Peyer's patch (tissue), 4 donors: ENCODE results near the gene C2orf81. TPM values are rescaled to one million over a fixed set of nuclear protein-coding genes. Genes with fewer than 3 reads are reported as not detected.
A peak's percentile ranks its signal among the peaks of the same experiment; 100 is the strongest.

Source experiments
- DNase-seq, 3 donors: peaks; one replicate each; pipeline ENCODE4 v3.0.0-alpha.2; 2017 to 2019
- H3K27ac ChIP-seq, 4 donors: fragments of 200-600 bp; sonication (generic); one replicate each; pipeline ENCODE4 v1.5.1; 2016 to 2019
- H3K27me3 ChIP-seq, 2 donors: fragments of 200-600 bp; sonication (generic); one replicate each; pipeline ENCODE4 v1.5.1; 2019
- H3K36me3 ChIP-seq, 3 donors: fragments of 200-600 bp; sonication (generic); one replicate each; pipeline ENCODE4 v1.5.1; 2016 to 2019
- H3K4me1 ChIP-seq, 4 donors: fragments of 200-600 bp; sonication (generic); one replicate each; pipeline ENCODE4 v1.5.1; 2016 to 2019
- H3K4me3 ChIP-seq, 4 donors: fragments of 200-600 bp; sonication (generic); 1 replicate in 3 of 4; 2 replicates in 1 of 4; pipeline ENCODE4 v1.5.1; 2016 to 2019; ENCODE audit warnings: mild to moderate bottlenecking in 1 of 4
- H3K9me3 ChIP-seq, 4 donors: fragments of 200-600 bp; sonication (generic); one replicate each; pipeline ENCODE4 v1.5.1; 2016 to 2019; ENCODE audit warnings: mild to moderate bottlenecking in 1 of 4
- CTCF ChIP-seq, 6 experiments: fragments of 450-650 bp in 4 of 6; fragments of 200-600 bp in 2 of 6; sonication (generic) in 1 of 6; IDR thresholded peaks; one replicate each; pipeline ENCODE4 v1.5.1; 2017 to 2019; ENCODE audit warnings: antibody characterized with exemption in 6 of 6, mild to moderate bottlenecking in 3 of 6, moderate library complexity in 1 of 6
- POLR2A ChIP-seq, 2 donors: fragments of 450-650 bp; IDR thresholded peaks; one replicate each; pipeline ENCODE4 v1.5.1; 2017; ENCODE audit warnings: antibody characterized with exemption in 2 of 2, mild to moderate bottlenecking in 2 of 2, moderate library complexity in 2 of 2
- total RNA-seq, 4 donors: library from RNA; depleted of rRNA; stranded (reverse); fragments of >200 nt; gene quantifications; one replicate each; pipeline ENCODE4 v1.1.0, GENCODE V29; 2016

Gene C2orf81
- total RNA-seq, 4 donors from 2014 or later: 0.94 to 3.3 (median 1.7) TPM

- peaks cover 0 to 25% (median 5%) of the 10 kb centered on the region in 4 donors for H3K4me1 ChIP-seq
- no peak overlapping the region for H3K27ac ChIP-seq
- TF ChIP-seq POLR2A (IDR thresholded peaks at IDR 0.05) (no peak), CTCF (IDR thresholded peaks at IDR 0.05) (no peak)
Measured at GRCh38 chr2:74383254-74383653, 38.2 kb downstream of the C2orf81 start.

GRCh38 chr2:74381751-74382150 is 39.7 kb downstream of the C2orf81 start:
- H3K27ac ChIP-seq: no peak overlapping the region
- TF ChIP-seq CTCF (IDR thresholded peaks at IDR 0.05) (no peak), POLR2A (IDR thresholded peaks at IDR 0.05) (no peak)
- H3K9me3 ChIP-seq: no peaks in the 10 kb centered on the region
- peaks cover 0 to 13% (median 0%) of the 10 kb centered on the region in 3 donors for H3K36me3 ChIP-seq
- H3K27me3 ChIP-seq: no peaks in the 10 kb centered on the region
- DNase-seq: no peak
- H3K4me3 ChIP-seq: no peak overlapping the region
- peaks cover 0 to 25% (median 5%) of the 10 kb centered on the region in 4 donors for H3K4me1 ChIP-seq

More at GRCh38 chr2:74383254-74383653, 38.2 kb downstream of the C2orf81 start:
- Histone ChIP-seq H3K9me3 (no peaks in the 10 kb centered on the region), H3K27me3 (no peaks in the 10 kb centered on the region), H3K36me3 (no peaks in the 10 kb centered on the region), H3K4me3 (no peak overlapping the region)
- no peak for DNase-seq

- peak in 1 of 3 donors; percentile 67 for DNase-seq
- H3K27ac ChIP-seq: no peak within 1 kb of the TSS
- no peaks in the 10 kb centered on the region for H3K9me3 ChIP-seq
- peak within 1 kb of the TSS in 3 of 4 donors; percentile 4 to 42 (median 28) for H3K4me3 ChIP-seq
- H3K4me1 ChIP-seq: peaks cover 0 to 25% (median 5%) of the 10 kb centered on the region in 4 donors
- H3K27me3 ChIP-seq: no peaks in the 10 kb centered on the region
- peaks cover 0 to 24% (median 0%) of the 10 kb centered on the region in 3 donors for H3K36me3 ChIP-seq
- TF ChIP-seq POLR2A (IDR thresholded peaks at IDR 0.05) (no peak), CTCF (IDR thresholded peaks at IDR 0.05) (no peak)
Measured at GRCh38 chr2:74379851-74380789, 41.3 kb downstream of the C2orf81 start, which contains the start of gene DCTN1. Gene DCTN1, minus strand, starts transcription at chr2:74380311. Its CDS starts 274 bp downstream, at chr2:74380037.

GRCh38 chr2:74378007-74378406 is 43.4 kb downstream of the C2orf81 start:
- no peak overlapping the region for H3K4me3 ChIP-seq
- no peaks in the 10 kb centered on the region for H3K27me3 ChIP-seq
- H3K36me3 ChIP-seq: peaks cover 0 to 24% (median 0%) of the 10 kb centered on the region in 3 donors
- TF ChIP-seq CTCF (IDR thresholded peaks at IDR 0.05) (no peak), POLR2A (IDR thresholded peaks at IDR 0.05) (no peak)
- no peak for DNase-seq
- peaks cover 0 to 29% (median 5%) of the 10 kb centered on the region in 4 donors for H3K4me1 ChIP-seq
- H3K9me3 ChIP-seq: no peaks in the 10 kb centered on the region
- no peak overlapping the region for H3K27ac ChIP-seq

GRCh38 chr2:74375838-74376237 is 45.6 kb downstream of the C2orf81 start:
- H3K4me3 ChIP-seq: no peak overlapping the region
- H3K36me3 ChIP-seq: peaks cover 0 to 32% (median 0%) of the 10 kb centered on the region in 3 donors
- H3K27me3 ChIP-seq: no peaks in the 10 kb centered on the region
- TF ChIP-seq CTCF (IDR thresholded peaks at IDR 0.05) (no peak), POLR2A (IDR thresholded peaks at IDR 0.05) (no peak)
- no peak for DNase-seq
- no peaks in the 10 kb centered on the region for H3K9me3 ChIP-seq
- no peak overlapping the region for H3K27ac ChIP-seq
- H3K4me1 ChIP-seq: peaks cover 0 to 33% (median 5%) of the 10 kb centered on the region in 4 donors
